K562 (cell line): Measurements from ENCODE around the gene POLR3G. TPM values are rescaled to one million over a fixed set of nuclear protein-coding genes. Genes with fewer than 3 reads are reported as not detected.

Experiments used
- ATAC-seq: fragments of 200-7000 bp; cut with Tn5 transposase; 3 replicates; pipeline ENCODE4 v1.9.1; 2020; ENCODE audit warnings: moderate library complexity
- BruUV-seq: library from RNA; stranded (reverse); fragments of 400-500 nt; replicated peaks from 2 replicates; lab custom pipeline; 2021; lab: Mats Ljungman, UMichigan
- CTCF ChIA-PET: fragments of 300-600 bp; formaldehyde crosslinking; extraction: SDS; loops from one replicate; lab custom pipeline; 2021; ENCODE audit warnings: low intra/inter-chr PET ratio; lab: Yijun Ruan, JAX
- POLR2A ChIA-PET: fragments of 300-600, 350-650 bp; sonication (Branson Sonifier 250); formaldehyde crosslinking; extraction: SDS; loops from one replicate; lab custom pipeline; 2021; ENCODE audit warnings: antibody characterized with exemption, inconsistent platforms; lab: Yijun Ruan, JAX
- DNase-seq, 4 experiments: peaks; one replicate each; pipeline versions ENCODE4 v3.0.0 to v3.0.0-alpha.2; 2011 to 2018; ENCODE audit warnings: low spot score in 3 of 4, mixed read lengths in 3 of 4; ENCODE audit errors: extremely low read depth in 1 of 4
- FAIRE-seq: peaks from 2 replicates; lab custom pipeline; 2011; peaks lifted over from hg19 to GRCh38; lab: Jason Lieb, UNC
- H2AFZ ChIP-seq: 2 replicates; pipeline ENCODE4 v1.6.0; 2011; ENCODE audit warnings: low read depth, low read length, control low read depth, inconsistent platforms
- H3K27ac ChIP-seq: fragments of 200-600 bp; 3 replicates; pipeline ENCODE4 v1.8.0; 2011; ENCODE audit warnings: low read depth, mild to moderate bottlenecking, control low read depth, inconsistent platforms, low read length, moderate library complexity, mixed read lengths; ENCODE audit errors: extremely low read depth
- H3K27me3 ChIP-seq, 2 experiments: fragments of 300-600 bp in 1 of 2; 2 replicates in 1 of 2; 3 replicates in 1 of 2; pipeline versions ENCODE4 v1.6.0 to v1.8.0; 2011; ENCODE audit warnings: inconsistent platforms in 2 of 2, low read length in 2 of 2, mild to moderate bottlenecking in 1 of 2, mixed read lengths in 1 of 2, moderate library complexity in 1 of 2; ENCODE audit not compliant: control insufficient read depth in 2 of 2, insufficient read depth in 2 of 2
- H3K36me3 ChIP-seq: fragments of 300-600 bp; 3 replicates; pipeline ENCODE4 v1.8.0; 2011; ENCODE audit warnings: mild to moderate bottlenecking, low read length, inconsistent platforms; ENCODE audit not compliant: control insufficient read depth, insufficient read depth
- H3K4me1 ChIP-seq, 2 experiments: fragments of 200-600 bp in 1 of 2; replicated peaks in 1 of 2; 2 replicates in 1 of 2; 3 replicates in 1 of 2; pipeline versions ENCODE4 v1.5.1 to v1.8.0; 2011; ENCODE audit warnings: inconsistent platforms in 2 of 2, low read length in 2 of 2, mild to moderate bottlenecking in 1 of 2, mixed read lengths in 1 of 2, moderate library complexity in 1 of 2; ENCODE audit not compliant: control insufficient read depth in 2 of 2, insufficient read depth in 2 of 2
- H3K4me2 ChIP-seq: 2 replicates; pipeline ENCODE4 v1.6.1; 2011; ENCODE audit warnings: low read length, control low read depth, inconsistent platforms, mixed read lengths; ENCODE audit not compliant: insufficient read depth
- H3K4me3 ChIP-seq: fragments of 200-600 bp; sonication (generic), shearing (Covaris generic); 2 replicates; pipeline ENCODE4 v1.5.1; 2016; ENCODE audit warnings: control low read depth, inconsistent platforms
- H3K79me2 ChIP-seq: fragments of 200-600 bp; 3 replicates; pipeline ENCODE4 v1.8.0; 2011; ENCODE audit warnings: low read length, inconsistent platforms; ENCODE audit not compliant: control insufficient read depth, insufficient read depth
- H3K9ac ChIP-seq, 2 experiments: 2 replicates each; pipeline versions ENCODE4 v1.6.0 to v1.6.1; 2011; ENCODE audit warnings: low read depth in 2 of 2, low read length in 2 of 2, control low read depth in 1 of 2, inconsistent platforms in 1 of 2, mild to moderate bottlenecking in 1 of 2, mixed read lengths in 1 of 2; ENCODE audit not compliant: insufficient read depth in 1 of 2
- H3K9me1 ChIP-seq: one replicate; pipeline ENCODE4 v1.6.0; 2011; ENCODE audit warnings: inconsistent platforms, mild to moderate bottlenecking, low read length, moderate library complexity; ENCODE audit not compliant: control insufficient read depth, insufficient read depth
- H3K9me3 ChIP-seq: replicated peaks from 2 replicates; pipeline ENCODE4 v1.5.1; 2011; ENCODE audit warnings: low read depth, low read length, inconsistent platforms; ENCODE audit not compliant: control insufficient read depth, insufficient read depth
- H4K20me1 ChIP-seq: replicated peaks from 2 replicates; pipeline ENCODE4 v1.6.1; 2011; ENCODE audit warnings: low read length, inconsistent platforms, mixed read lengths; ENCODE audit not compliant: control insufficient read depth, insufficient read depth
- CHD2 ChIP-seq: IDR thresholded peaks from 2 replicates; pipeline ENCODE4 v1.6.1; 2011; ENCODE audit warnings: low read depth, low read length
- ETV6 ChIP-seq, 3 experiments: fragments of 150-350 bp in 1 of 3; sonication (generic) in 1 of 3; formaldehyde crosslinking in 1 of 3; IDR thresholded peaks; 2 replicates each; pipeline versions ENCODE4 v1.6.1 to v1.8.0; 2014 to 2022; ENCODE audit warnings: borderline replicate concordance in 2 of 3, low read depth in 2 of 3, antibody characterized with exemption in 1 of 3, low read length in 1 of 3, mild to moderate bottlenecking in 1 of 3, missing genetic modification reagents in 1 of 3
- FOXK2 ChIP-seq, 2 experiments: fragments of 450-650 bp; IDR thresholded peaks in 1 of 2; conservative IDR thresholded peaks in 1 of 2; 2 replicates each; pipeline ENCODE4 v1.6.1; 2016; ENCODE audit warnings: low read depth in 2 of 2, mild to moderate bottlenecking in 1 of 2
- HDAC8 ChIP-seq: fragments of 450-650 bp; IDR thresholded peaks from 2 replicates; pipeline ENCODE4 v1.6.1; 2016; ENCODE audit warnings: mild to moderate bottlenecking, missing genetic modification characterization, moderate library complexity, missing compliant biosample characterization
- HEY1 ChIP-seq: fragments of 250-450 bp; sonication (Bioruptor Pico); IDR thresholded peaks from 2 replicates; pipeline ENCODE4 v1.5.0; 2020; ENCODE audit warnings: mild to moderate bottlenecking, moderate library complexity, borderline replicate concordance
- IFI16 ChIP-seq: fragments of 250-450 bp; sonication (Bioruptor Pico); IDR thresholded peaks from 2 replicates; pipeline ENCODE4 v2.1.2; 2022; ENCODE audit warnings: mild to moderate bottlenecking, inconsistent platforms
- MCM2 ChIP-seq: fragments of 450-650 bp; IDR thresholded peaks from 2 replicates; pipeline ENCODE4 v1.6.1; 2017; ENCODE audit warnings: low read depth, mild to moderate bottlenecking
- POLR2AphosphoS2 ChIP-seq: IDR thresholded peaks from 2 replicates; pipeline ENCODE4 v1.6.1; 2012; ENCODE audit warnings: low read length, improper control_type of control experiment
- ZNF121 ChIP-seq: sonication (generic); formaldehyde crosslinking; conservative IDR thresholded peaks from 2 replicates; pipeline ENCODE4 v1.8.0; 2022; ENCODE audit warnings: missing genetic modification reagents
- WGBS: fragments of 100-300 bp; shearing (Covaris generic); methylation state at CpG from one replicate; pipeline ENCODE4 v1.1.6; 2016; ENCODE audit warnings: low coverage, mixed read lengths; ENCODE audit not compliant: insufficient coverage; ENCODE audit errors: missing lambda C conversion rate; 5-methylcytosine and 5-hydroxymethylcytosine counted together
- in situ Hi-C: fragments of 300-500 bp; cut with MboI; formaldehyde crosslinking; loops from 4 replicates; pipeline ENCODE4 v1.15.0; 2018; ENCODE audit warnings: inconsistent platforms, mixed read lengths
- intact Hi-C: fragments of 100-400 bp; cut with micrococcal nuclease; formaldehyde crosslinking; loops from 2 replicates; pipeline ENCODE4 v1.14.2; 2022
- polyA plus RNA-seq, 8 experiments: library from polyadenylated mRNA; depleted of rRNA in 4 of 8; stranded (reverse) in 5 of 8; unstranded in 3 of 8; fragments of >200 nt; fragmentation: Nextera tagmentation in 2 of 8; fragmentation: Illumina TruSeq in 1 of 8; extraction: Ambion mirVana in 2 of 8; extraction: Trizol in 1 of 8; gene quantifications; 2 replicates each; pipeline versions ENCODE4 v1.2.1 to v1.2.3, GENCODE V29; 2011 to 2014; ENCODE audit warnings: inconsistent platforms in 1 of 8, missing spikeins in 1 of 8
- total RNA-seq, 7 experiments: library from RNA; depleted of rRNA in 6 of 7; stranded (reverse); fragments of >200 nt in 6 of 7; fragmentation: Illumina TruSeq in 2 of 7; extraction: Trizol in 2 of 7; gene quantifications; 2 replicates each; pipeline versions ENCODE4 v1.2.1 to v1.2.3, GENCODE V29; 2011 to 2021; ENCODE audit warnings: low replicate concordance in 1 of 7

Gene POLR3G
- total and polyA plus RNA-seq, 9 of the 15 experiments (the other 6 are each of a cell fraction or from before 2014, with no cell fraction given): 39.0 to 111 (median 59.0) TPM

GRCh38 chr5:90542827-90543519 is 68.3 kb downstream of the POLR3G start:
- no peak overlapping the region for H3K4me2 ChIP-seq
- DNase-seq (no peak), ATAC-seq (no peak), FAIRE-seq (no peak)
- H3K9me1 ChIP-seq: no peaks in the 10 kb centered on the region
- no peaks in the 10 kb centered on the region for H3K79me2 ChIP-seq
- no peak for TF ChIP-seq ETV6 (IDR thresholded peaks at IDR 0.05; ENCODE audit: borderline replicate concordance in 1 of 2, low read depth in 2 of 2, low read length in 1 of 2)
- no peak for TF ChIP-seq ETV6 (CRISPR knock-in tag; IDR thresholded peaks at IDR 0.05; ENCODE audit: borderline replicate concordance)
- no peak for TF ChIP-seq FOXK2 (conservative IDR thresholded peaks at IDR 0.05 in 1 of 2, IDR thresholded peaks at IDR 0.05 in 1 of 2; ENCODE audit: low read depth in 2 of 2)
- no peak for TF ChIP-seq MCM2
- TF ChIP-seq HEY1 (CRISPR knock-in tag): no peak
- TF ChIP-seq IFI16: no peak
- TF ChIP-seq ZNF121: no peak
- TF ChIP-seq CHD2: no peak
- TF ChIP-seq HDAC8 (tag): no peak
- no peak for TF ChIP-seq POLR2AphosphoS2
- no peak overlapping the region for H2AFZ ChIP-seq
- no peak overlapping the region for H3K9ac ChIP-seq
- 34% methylated on average over 4 of the region's 4 CpGs for WGBS
- in situ Hi-C loops: no loop called here
- no peaks in the 10 kb centered on the region for H3K36me3 ChIP-seq
- intact Hi-C loops: no loop called here
- no peaks in the 10 kb centered on the region for H3K27me3 ChIP-seq
- no peaks in the 10 kb centered on the region for H4K20me1 ChIP-seq
- no TSS peak for BruUV-seq
- H3K4me3 ChIP-seq: no peak overlapping the region
- H3K27ac ChIP-seq: no peak overlapping the region
- peaks cover 0 to 3% of the 10 kb centered on the region in 2 experiments; a peak in 1 of 5 replicates for H3K4me1 ChIP-seq
- ChIA-PET POLR2A (no interaction called here), CTCF (no interaction called here)
- H3K9me3 ChIP-seq: no peaks in the 10 kb centered on the region
